Ectodermal cell (in vitro differentiated cells): ENCODE measurements around the gene METTL26.

Experiments used
- H3K27ac ChIP-seq: 2 replicates; pipeline ENCODE4 v1.7.0; 2013; ENCODE audit warnings: mild to moderate bottlenecking, low read depth, low read length; ENCODE audit not compliant: insufficient read depth, poor library complexity, severe bottlenecking
- H3K27me3 ChIP-seq: 2 replicates; pipeline ENCODE4 v1.7.0; 2013; ENCODE audit warnings: mild to moderate bottlenecking, low read length; ENCODE audit not compliant: insufficient read depth, control insufficient read depth, poor library complexity, severe bottlenecking
- H3K36me3 ChIP-seq: one replicate; pipeline ENCODE4 v1.7.0; 2013; ENCODE audit warnings: low read length; ENCODE audit not compliant: control insufficient read depth, insufficient read depth
- H3K4me1 ChIP-seq: one replicate; pipeline ENCODE4 v1.7.0; 2013; ENCODE audit warnings: low read length; ENCODE audit not compliant: control insufficient read depth, insufficient read depth
- H3K4me3 ChIP-seq: 2 replicates; pipeline ENCODE4 v1.7.0; 2013; ENCODE audit warnings: low read depth, low read length, control low read depth; ENCODE audit not compliant: insufficient read depth
- H3K9me3 ChIP-seq: 2 replicates; pipeline ENCODE4 v1.7.0; 2013; ENCODE audit warnings: mild to moderate bottlenecking, low read length, moderate library complexity; ENCODE audit not compliant: control insufficient read depth
- WGBS, 2 experiments: methylation state at CpG; one replicate each; pipeline ENCODE4 v1.1.7; 2013; ENCODE audit warnings: missing lambda C conversion rate in 2 of 2; 5-methylcytosine and 5-hydroxymethylcytosine counted together

Gene METTL26

DNA sequence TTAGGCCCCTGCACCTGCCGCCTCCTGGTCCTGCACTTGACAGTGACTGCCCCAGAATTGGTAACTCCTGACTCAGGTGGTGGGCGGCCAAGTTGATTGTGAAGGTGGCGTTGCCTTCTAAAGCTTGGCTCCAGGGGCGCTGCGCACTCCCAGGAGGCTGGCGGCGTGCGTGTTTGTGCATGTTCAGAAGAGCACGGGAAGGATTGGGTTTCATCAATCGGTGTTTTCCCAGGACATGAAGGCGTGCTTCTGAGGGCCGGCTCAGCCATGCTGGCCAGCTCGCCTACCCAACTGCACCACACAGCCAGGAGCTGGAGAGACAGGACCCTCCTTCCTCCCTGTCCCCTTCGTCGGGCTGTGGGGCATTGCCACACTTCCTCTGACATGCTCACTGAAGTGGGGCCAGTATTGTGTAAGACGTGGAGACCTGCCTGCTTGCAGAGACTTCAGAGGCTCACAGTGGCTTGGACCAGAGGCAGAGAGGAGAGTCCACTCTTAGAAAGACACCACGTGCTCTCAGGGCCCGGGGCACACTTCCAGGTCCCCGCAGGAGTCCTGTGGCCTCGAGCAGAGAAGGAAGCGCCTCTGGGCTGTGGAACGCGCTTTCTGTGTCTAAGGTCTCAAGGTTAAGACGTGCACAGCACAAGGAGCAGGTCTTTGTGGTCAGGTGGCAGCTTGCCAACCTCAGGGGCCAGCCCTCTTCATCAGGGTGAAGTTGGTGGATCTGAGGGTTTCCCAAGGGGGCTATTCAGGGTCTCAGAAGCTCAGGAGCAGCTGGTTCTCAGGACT, 43.4 kb downstream of the METTL26 start:
- Histone ChIP-seq H3K4me1 (peaks cover 8% of the 10 kb centered on the region), H3K36me3 (no peaks in the 10 kb centered on the region), H3K4me3 (no peak overlapping the region), H3K27ac (no peak overlapping the region), H3K27me3 (peaks cover 10% of the 10 kb centered on the region), H3K9me3 (no peaks in the 10 kb centered on the region)
- 94 to 95% methylated on average over 24 of the region's 24 CpGs for WGBS, 2 experiments

DNA sequence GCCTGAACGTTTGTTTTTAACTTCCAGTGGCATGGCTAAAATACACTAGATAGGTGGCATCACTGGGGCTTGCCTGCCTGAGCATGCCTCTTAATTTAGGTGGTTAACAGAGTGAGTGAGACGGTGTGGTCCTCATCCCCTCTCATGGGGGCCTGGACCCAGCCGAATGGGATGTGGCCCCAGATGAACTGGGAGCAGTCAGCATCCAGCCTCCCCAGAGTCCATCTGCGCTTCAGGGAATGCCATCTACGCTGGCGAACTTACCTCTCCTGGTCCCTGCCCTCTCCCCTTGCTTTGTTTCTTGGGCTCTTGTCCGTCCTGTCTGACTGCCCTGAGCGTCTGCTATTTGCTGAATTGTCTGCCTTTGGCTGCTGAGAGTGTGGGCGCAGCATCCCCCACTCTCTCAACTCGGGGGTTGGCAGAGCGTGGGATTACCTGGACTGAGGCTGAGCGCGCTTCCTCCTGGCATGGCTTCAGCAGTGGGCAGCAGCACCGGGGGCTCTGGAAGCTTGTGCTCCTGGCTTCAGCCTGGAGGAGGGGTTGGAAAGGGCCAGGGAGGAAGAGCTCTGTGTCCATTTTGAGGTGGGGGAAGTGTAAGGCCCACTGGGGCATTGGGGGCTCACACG, 44.1 kb downstream of the METTL26 start:
- Histone ChIP-seq H3K4me1 (peaks cover 8% of the 10 kb centered on the region), H3K27me3 (peaks cover 12% of the 10 kb centered on the region), H3K4me3 (no peak overlapping the region), H3K36me3 (no peaks in the 10 kb centered on the region), H3K27ac (no peak overlapping the region), H3K9me3 (no peaks in the 10 kb centered on the region)
- WGBS, 2 experiments: 92 to 93% methylated on average over 15 of the region's 15 CpGs

DNA sequence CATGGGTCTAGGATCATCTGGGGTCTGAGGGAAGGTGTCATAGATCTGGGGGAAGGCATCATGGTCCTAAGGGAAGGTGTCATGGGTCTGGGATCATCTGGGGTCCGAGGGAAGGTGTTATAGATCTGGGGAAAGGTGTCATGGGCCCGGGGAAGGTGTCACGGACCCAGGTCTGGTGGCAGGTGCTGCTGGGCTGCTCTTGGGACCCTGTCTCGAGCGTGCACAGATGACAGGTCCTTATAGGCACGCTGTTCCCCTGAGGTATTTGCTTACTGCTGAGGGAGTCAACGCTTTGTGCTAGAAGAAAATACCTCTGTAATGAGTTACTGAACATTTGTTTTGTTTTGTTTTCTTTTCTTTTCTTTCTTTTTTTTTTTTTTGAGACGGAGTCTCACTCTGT, 44.9 kb downstream of the METTL26 start:
- Histone ChIP-seq H3K27ac (no peak overlapping the region), H3K36me3 (no peaks in the 10 kb centered on the region), H3K4me1 (peaks cover 8% of the 10 kb centered on the region), H3K4me3 (no peak overlapping the region), H3K27me3 (peaks cover 19% of the 10 kb centered on the region), H3K9me3 (no peaks in the 10 kb centered on the region)
- 80 to 85% methylated on average over 8 of the region's 8 CpGs for WGBS, 2 experiments

DNA sequence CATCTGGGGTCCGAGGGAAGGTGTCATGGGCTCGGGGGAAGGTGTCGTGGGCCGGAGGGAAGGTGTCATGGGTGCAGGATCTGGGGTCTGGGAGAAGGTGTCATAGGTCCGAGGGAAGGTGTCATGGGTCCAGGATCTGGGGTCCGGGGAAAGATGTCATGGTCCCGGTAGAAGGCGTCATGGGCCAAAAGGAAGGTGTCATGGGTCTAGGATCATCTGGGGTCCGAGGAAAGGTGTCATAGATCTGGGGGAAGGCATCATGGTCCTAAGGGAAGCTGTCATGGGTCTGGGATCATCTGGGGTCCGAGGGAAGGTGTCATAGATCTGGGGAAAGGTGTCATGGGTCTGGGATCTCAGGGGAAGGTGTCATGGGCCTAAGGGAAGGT, 45.3 kb downstream of the METTL26 start:
- Histone ChIP-seq H3K4me3 (peak overlapping the region; percentile 67), H3K36me3 (no peaks in the 10 kb centered on the region), H3K27me3 (peaks cover 23% of the 10 kb centered on the region), H3K4me1 (peaks cover 8% of the 10 kb centered on the region), H3K27ac (no peak overlapping the region), H3K9me3 (no peaks in the 10 kb centered on the region)
- WGBS, 2 experiments: 77 to 79% methylated on average over 10 of the region's 10 CpGs

DNA sequence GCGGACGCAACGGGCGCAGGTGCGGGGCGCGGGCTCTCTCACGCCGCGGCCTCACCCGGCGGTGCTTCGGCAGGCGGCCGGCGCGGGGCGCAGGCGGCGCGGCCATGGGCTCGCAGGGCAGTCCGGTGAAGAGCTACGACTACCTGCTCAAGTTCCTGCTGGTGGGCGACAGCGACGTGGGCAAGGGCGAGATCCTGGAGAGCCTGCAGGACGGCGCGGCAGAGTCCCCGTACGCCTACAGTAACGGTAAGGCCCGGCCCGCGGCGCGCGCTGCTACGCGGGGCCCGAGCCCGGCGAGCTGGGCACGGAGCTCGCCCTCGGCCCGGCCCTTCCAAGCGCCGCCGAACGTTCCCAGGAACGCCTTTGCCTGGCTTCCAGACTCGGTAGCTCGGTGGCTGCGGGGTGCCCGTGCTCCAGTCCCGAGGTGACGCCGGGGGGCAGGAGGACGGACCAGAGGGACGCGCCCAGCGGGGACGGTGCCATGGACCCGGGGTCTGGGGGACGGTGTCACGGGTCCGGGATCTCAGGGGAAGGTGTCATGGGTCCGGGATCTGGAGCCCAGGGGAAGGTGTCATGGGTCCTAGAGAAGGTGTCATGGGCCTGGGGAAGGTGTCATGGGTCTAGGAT, 45.8 kb downstream of the METTL26 start:
- 2% methylated on average over 71 of the region's 71 CpGs for WGBS, 2 experiments
- peaks cover 8% of the 10 kb centered on the region for H3K4me1 ChIP-seq

DNA sequence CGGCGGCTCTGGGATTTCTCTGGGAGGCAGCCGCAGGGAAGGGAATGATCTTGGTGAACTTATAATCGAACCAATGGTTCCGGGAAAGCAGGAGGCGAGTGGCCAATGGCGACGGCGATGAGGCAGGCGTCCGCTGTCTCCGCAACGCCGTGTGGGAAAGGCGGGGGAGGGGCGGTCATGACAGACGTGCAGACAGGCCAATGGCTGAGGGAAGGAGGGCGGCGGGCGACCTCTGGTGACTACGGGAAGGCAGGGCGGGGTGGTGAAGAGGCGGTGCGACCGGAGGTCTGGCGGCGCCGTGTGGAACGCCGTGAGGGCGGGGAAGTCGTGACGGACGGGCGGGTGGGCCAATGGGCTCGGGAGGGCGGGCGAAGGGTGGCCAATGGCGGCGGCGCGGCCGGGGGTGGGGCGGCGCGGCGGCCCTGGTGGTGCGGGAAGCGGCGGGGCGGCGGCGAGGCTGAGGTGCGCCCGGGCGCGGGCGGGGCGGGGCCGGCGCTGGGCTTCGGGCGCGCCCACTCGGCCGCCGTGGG, 46.4 kb downstream of the METTL26 start, which contains the start of gene RAB40C:
TSS of gene RAB40C (plus strand) at position 409 of the 530 bp plus-strand sequence. CDS start 226 bp downstream, outside the sequence.
- Histone ChIP-seq H3K9me3 (no peaks in the 10 kb centered on the region), H3K27ac (peak within 1 kb of the TSS; percentile 87), H3K4me3 (peak within 1 kb of the TSS; percentile 92), H3K4me1 (peaks cover 8% of the 10 kb centered on the region), H3K27me3 (peaks cover 31% of the 10 kb centered on the region), H3K36me3 (no peaks in the 10 kb centered on the region)
- WGBS, 2 experiments: 0 to 1% methylated on average over 67 of the region's 67 CpGs

More for the DNA sequence above, 45.8 kb downstream of the METTL26 start:
- peak overlapping the region; percentile 67 for H3K4me3 ChIP-seq
- H3K27me3 ChIP-seq: peaks cover 28% of the 10 kb centered on the region
- H3K36me3 ChIP-seq: no peaks in the 10 kb centered on the region
- H3K9me3 ChIP-seq: no peaks in the 10 kb centered on the region
- H3K27ac ChIP-seq: no peak overlapping the region

DNA sequence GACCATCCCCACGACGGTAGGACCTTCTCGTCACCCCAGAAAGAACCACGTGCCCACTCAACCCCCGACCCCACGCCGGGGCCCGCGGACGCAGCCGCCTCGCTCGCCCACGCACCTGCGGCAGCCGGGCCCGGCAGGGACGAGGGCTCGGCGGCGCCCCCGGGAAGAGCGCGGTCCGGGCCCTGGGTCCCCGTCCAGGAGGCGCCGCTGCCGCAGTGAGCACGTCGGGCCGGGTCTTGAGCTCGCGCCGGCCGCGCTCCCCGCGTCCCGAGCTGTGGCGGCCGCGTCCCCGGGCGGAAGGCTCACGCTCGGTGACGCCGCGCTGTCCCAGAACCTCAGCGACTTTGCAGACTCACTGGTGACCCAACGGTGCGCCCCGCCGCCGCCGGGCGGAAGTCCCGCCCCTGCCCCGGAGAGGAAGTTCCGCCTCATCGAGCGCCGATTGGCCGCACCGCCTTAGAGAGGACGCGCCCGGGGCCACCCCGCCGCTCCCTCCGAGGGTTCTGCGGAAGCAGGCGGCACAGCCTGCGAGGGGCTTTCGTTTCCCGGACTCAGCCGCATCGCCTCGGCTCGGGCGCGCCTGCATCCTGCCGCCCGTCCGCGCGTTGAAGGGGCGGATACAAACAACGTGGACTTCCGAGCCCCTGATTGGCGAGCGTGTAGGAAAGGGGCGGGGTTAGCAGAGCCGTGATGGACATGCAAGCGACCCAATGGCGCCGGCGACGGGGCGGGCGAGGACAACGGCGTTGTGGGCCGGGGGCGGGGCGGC, 47.0 kb downstream of the METTL26 start:
- H3K4me3 ChIP-seq: peak overlapping the region; percentile 92
- 1% methylated on average over 107 of the region's 107 CpGs for WGBS, 2 experiments
- H3K27ac ChIP-seq: peak overlapping the region; percentile 87
- H3K9me3 ChIP-seq: no peaks in the 10 kb centered on the region
- no peaks in the 10 kb centered on the region for H3K36me3 ChIP-seq
- H3K27me3 ChIP-seq: peaks cover 37% of the 10 kb centered on the region
- peaks cover 8% of the 10 kb centered on the region for H3K4me1 ChIP-seq

DNA sequence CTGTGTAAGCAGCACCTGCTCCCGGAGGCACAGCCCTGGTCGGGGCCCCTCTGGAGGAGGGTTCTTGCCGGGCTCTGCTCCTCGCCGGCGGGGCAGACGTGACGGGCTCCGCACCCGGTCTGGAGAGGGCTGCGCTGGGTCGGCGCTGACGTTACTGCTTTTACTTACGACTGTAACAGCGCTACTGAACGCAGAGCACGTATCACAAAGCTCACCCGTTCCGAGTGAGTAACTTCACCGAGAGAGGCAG, 47.5 kb downstream of the METTL26 start:
- Histone ChIP-seq H3K9me3 (no peaks in the 10 kb centered on the region), H3K27ac (peak overlapping the region; percentile 87), H3K27me3 (peaks cover 42% of the 10 kb centered on the region), H3K4me3 (peak overlapping the region; percentile 92), H3K36me3 (no peaks in the 10 kb centered on the region), H3K4me1 (peaks cover 12% of the 10 kb centered on the region)
- 1% methylated on average over 21 of the region's 21 CpGs for WGBS, 2 experiments

DNA sequence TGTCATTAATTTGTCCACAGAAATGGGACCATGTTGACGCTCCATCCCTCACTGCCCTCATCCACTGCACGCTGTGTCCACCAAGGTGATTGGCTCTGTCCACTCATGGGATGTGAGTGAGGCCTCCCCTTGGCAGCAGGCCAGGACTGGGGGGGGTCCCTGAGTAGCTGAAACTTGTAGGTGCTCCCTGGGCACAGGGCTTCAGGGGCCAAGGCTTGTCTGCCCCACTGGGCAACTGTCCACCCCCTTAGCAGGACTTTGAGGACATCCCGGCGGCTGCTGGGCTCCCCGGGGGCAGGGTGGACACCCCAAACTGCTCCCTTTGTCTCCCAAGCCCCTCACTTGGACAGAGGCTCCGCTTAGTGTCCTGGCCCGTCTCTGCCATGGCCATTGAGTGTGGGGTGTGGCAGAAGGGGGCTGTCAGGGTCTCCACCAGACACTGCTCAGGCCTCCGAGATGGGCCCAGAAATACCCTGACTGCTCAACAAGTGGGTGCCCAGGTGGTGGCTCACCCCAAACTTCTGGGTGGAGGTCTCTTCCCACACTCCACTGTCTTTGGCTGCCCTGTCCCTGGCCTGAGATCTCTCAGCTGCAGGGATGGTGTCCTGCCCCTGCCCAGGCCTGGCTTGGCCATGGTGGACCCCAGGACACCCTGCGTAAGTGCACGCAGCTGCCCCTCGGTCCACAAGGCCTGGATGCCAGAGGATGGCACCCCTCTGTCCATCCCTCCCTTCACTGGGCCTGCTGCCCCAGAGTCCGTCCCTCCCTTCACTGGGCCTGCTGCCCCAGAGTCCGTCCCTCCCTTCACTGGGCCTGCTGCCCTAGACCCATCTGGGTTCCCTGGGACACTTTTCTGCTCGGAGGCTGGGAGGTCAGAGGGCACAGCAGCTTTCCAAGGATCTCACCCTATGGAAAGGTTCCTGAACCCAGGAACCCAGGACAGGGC, 49.2 kb downstream of the METTL26 start:
- no peak overlapping the region for H3K4me3 ChIP-seq
- H3K27me3 ChIP-seq: peaks cover 44% of the 10 kb centered on the region
- H3K36me3 ChIP-seq: no peaks in the 10 kb centered on the region
- no peak overlapping the region for H3K27ac ChIP-seq
- WGBS, 2 experiments: 90 to 94% methylated on average over 14 of the region's 14 CpGs
- peaks cover 15% of the 10 kb centered on the region for H3K4me1 ChIP-seq
- H3K9me3 ChIP-seq: no peaks in the 10 kb centered on the region
